Trophoblast cell (in vitro differentiated cells and primary cell): ENCODE data around the gene IGFBP2.

Experiments used
- DNase-seq, 2 donors: peaks; one replicate each; pipeline ENCODE4 v3.0.0-alpha.2; 2016
- H2AFZ ChIP-seq: 2 replicates; pipeline ENCODE4 v1.6.1; 2013; ENCODE audit warnings: low read length, moderate library complexity, mild to moderate bottlenecking; ENCODE audit not compliant: insufficient read depth, poor library complexity
- H2AK5ac ChIP-seq: 2 replicates; pipeline ENCODE4 v1.6.1; 2013; ENCODE audit warnings: mild to moderate bottlenecking, low read length
- H2BK120ac ChIP-seq: 2 replicates; pipeline ENCODE4 v1.6.1; 2013; ENCODE audit warnings: low read length, mild to moderate bottlenecking, moderate library complexity; ENCODE audit not compliant: insufficient read depth, poor library complexity
- H2BK12ac ChIP-seq: 2 replicates; pipeline ENCODE4 v1.6.1; 2013; ENCODE audit warnings: mild to moderate bottlenecking, low read length, moderate library complexity
- H2BK5ac ChIP-seq: 2 replicates; pipeline ENCODE4 v1.6.1; 2013; ENCODE audit warnings: low read length, low read depth, moderate library complexity, mild to moderate bottlenecking; ENCODE audit not compliant: poor library complexity
- H3K14ac ChIP-seq: 2 replicates; pipeline ENCODE4 v1.6.1; 2013; ENCODE audit warnings: mild to moderate bottlenecking, low read length
- H3K18ac ChIP-seq: 2 replicates; pipeline ENCODE4 v1.6.1; 2013; ENCODE audit warnings: mild to moderate bottlenecking, low read length
- H3K23ac ChIP-seq: 2 replicates; pipeline ENCODE4 v1.6.1; 2013; ENCODE audit warnings: low read length
- H3K27ac ChIP-seq: 2 replicates; pipeline ENCODE4 v1.5.1; 2013; ENCODE audit warnings: low read depth, mild to moderate bottlenecking, inconsistent platforms, low read length, moderate library complexity
- H3K27me3 ChIP-seq: 2 replicates; pipeline ENCODE4 v1.6.1; 2013; ENCODE audit warnings: inconsistent platforms, mild to moderate bottlenecking, low read length, moderate library complexity; ENCODE audit not compliant: insufficient read depth
- H3K36me3 ChIP-seq, 2 experiments: 1 replicate in 1 of 2; 2 replicates in 1 of 2; pipeline ENCODE4 v1.6.1; 2013; ENCODE audit warnings: low read length in 2 of 2, mild to moderate bottlenecking in 2 of 2, moderate library complexity in 1 of 2; ENCODE audit not compliant: insufficient read depth in 2 of 2, control insufficient read depth in 1 of 2
- H3K4ac ChIP-seq: 2 replicates; pipeline ENCODE4 v1.6.1; 2013; ENCODE audit warnings: low read depth, mild to moderate bottlenecking, low read length, moderate library complexity
- H3K4me1 ChIP-seq, 2 experiments: 1 replicate in 1 of 2; 2 replicates in 1 of 2; pipeline ENCODE4 v1.6.1; 2013; ENCODE audit warnings: low read length in 2 of 2, mild to moderate bottlenecking in 2 of 2, moderate library complexity in 1 of 2; ENCODE audit not compliant: insufficient read depth in 2 of 2, control insufficient read depth in 1 of 2
- H3K4me2 ChIP-seq: 2 replicates; pipeline ENCODE4 v1.6.1; 2013; ENCODE audit warnings: inconsistent platforms, mild to moderate bottlenecking, low read length, moderate library complexity
- H3K4me3 ChIP-seq: 2 replicates; pipeline ENCODE4 v1.5.1; 2013; ENCODE audit warnings: mild to moderate bottlenecking, low read depth, low read length, inconsistent platforms
- H3K79me1 ChIP-seq: one replicate; pipeline ENCODE4 v1.6.1; 2013; ENCODE audit warnings: low read length
- H3K79me2 ChIP-seq: 2 replicates; pipeline ENCODE4 v1.6.1; 2013; ENCODE audit warnings: low read length, mild to moderate bottlenecking; ENCODE audit not compliant: control insufficient read depth, insufficient read depth, poor library complexity
- H3K9ac ChIP-seq: 2 replicates; pipeline ENCODE4 v1.6.1; 2013; ENCODE audit warnings: mild to moderate bottlenecking, low read length
- H3K9me3 ChIP-seq: 2 replicates; pipeline ENCODE4 v1.6.1; 2013; ENCODE audit warnings: low read depth, mild to moderate bottlenecking, control low read depth, inconsistent platforms, low read length; ENCODE audit not compliant: insufficient read depth
- H4K12ac ChIP-seq: 2 replicates; pipeline ENCODE4 v1.6.1; 2013; ENCODE audit warnings: low read depth, mild to moderate bottlenecking, low read length, moderate library complexity
- H4K8ac ChIP-seq: 2 replicates; pipeline ENCODE4 v1.6.1; 2013; ENCODE audit warnings: low read depth, mild to moderate bottlenecking, low read length, moderate library complexity
- H4K91ac ChIP-seq: one replicate; pipeline ENCODE4 v1.6.1; 2013; ENCODE audit warnings: low read depth, mild to moderate bottlenecking, low read length, moderate library complexity
- WGBS: extraction: QIAGEN DNeasy Blood & Tissue Kit; methylation state at CpG from one replicate; pipeline ENCODE4 v1.1.7; 2013; ENCODE audit warnings: missing lambda C conversion rate; ENCODE audit not compliant: insufficient read length, insufficient coverage; ENCODE audit errors: extremely low coverage; 5-methylcytosine and 5-hydroxymethylcytosine counted together

IGFBP2 gene

GRCh38 chr2:216616083-216616678 lies 17.0 kb upstream of the IGFBP2 start:
- H4K91ac ChIP-seq, result no peak overlapping the region

GRCh38 chr2:216617159-216617815 lies 15.9 kb upstream of the IGFBP2 start:
- no peak overlapping the region for H3K18ac ChIP-seq
- no peaks in the 10 kb centered on the region for H3K36me3 ChIP-seq
- no peak overlapping the region for H4K12ac ChIP-seq
- H3K23ac ChIP-seq, result no peak overlapping the region
- H4K8ac ChIP-seq, result no peak overlapping the region
- no peak overlapping the region for H2BK5ac ChIP-seq
- no peaks in the 10 kb centered on the region for H3K79me1 ChIP-seq
- WGBS, result no CpG with 5 or more reads among the region's 13 CpGs
- no peak overlapping the region for H2BK120ac ChIP-seq
- no peaks in the 10 kb centered on the region for H3K79me2 ChIP-seq
- no peak overlapping the region for H3K9ac ChIP-seq
- no peak overlapping the region for H3K27ac ChIP-seq
- no peak overlapping the region for H3K4me3 ChIP-seq
- no peak overlapping the region for H3K4me2 ChIP-seq
- no peak overlapping the region for H3K14ac ChIP-seq
- H3K4ac ChIP-seq, result no peak overlapping the region
- H4K91ac ChIP-seq, result no peak overlapping the region
- no peak overlapping the region for H2BK12ac ChIP-seq
- H3K9me3 ChIP-seq, result no peaks in the 10 kb centered on the region
- peaks cover 4 to 5% of the 10 kb centered on the region in 2 experiments for H3K4me1 ChIP-seq
- DNase-seq, result no peak
- no peaks in the 10 kb centered on the region for H3K27me3 ChIP-seq
- H2AK5ac ChIP-seq, result no peak overlapping the region
- H2AFZ ChIP-seq, result no peak overlapping the region

More at GRCh38 chr2:216616083-216616678, 17.0 kb upstream of the IGFBP2 start:
- H3K4me3 ChIP-seq, result no peak overlapping the region
- no peak overlapping the region for H3K4me2 ChIP-seq
- H3K9ac ChIP-seq, result no peak overlapping the region
- WGBS, result no CpG with 5 or more reads among the region's 3 CpGs
- no peak overlapping the region for H3K27ac ChIP-seq
- no peak overlapping the region for H3K14ac ChIP-seq
- H3K18ac ChIP-seq, result no peak overlapping the region
- H2BK12ac ChIP-seq, result no peak overlapping the region
- H2BK120ac ChIP-seq, result no peak overlapping the region
- H4K8ac ChIP-seq, result no peak overlapping the region
- no peak overlapping the region for H2AFZ ChIP-seq
- no peak for DNase-seq
- H3K9me3 ChIP-seq, result no peaks in the 10 kb centered on the region
- H3K4ac ChIP-seq, result no peak overlapping the region
- H3K36me3 ChIP-seq, result no peaks in the 10 kb centered on the region
- H4K12ac ChIP-seq, result no peak overlapping the region
- peaks cover 4 to 5% of the 10 kb centered on the region in 2 experiments for H3K4me1 ChIP-seq
- H3K23ac ChIP-seq, result no peak overlapping the region
- no peak overlapping the region for H2AK5ac ChIP-seq
- H2BK5ac ChIP-seq, result no peak overlapping the region
- no peaks in the 10 kb centered on the region for H3K79me2 ChIP-seq
- H3K27me3 ChIP-seq, result no peaks in the 10 kb centered on the region
- no peaks in the 10 kb centered on the region for H3K79me1 ChIP-seq

DNA sequence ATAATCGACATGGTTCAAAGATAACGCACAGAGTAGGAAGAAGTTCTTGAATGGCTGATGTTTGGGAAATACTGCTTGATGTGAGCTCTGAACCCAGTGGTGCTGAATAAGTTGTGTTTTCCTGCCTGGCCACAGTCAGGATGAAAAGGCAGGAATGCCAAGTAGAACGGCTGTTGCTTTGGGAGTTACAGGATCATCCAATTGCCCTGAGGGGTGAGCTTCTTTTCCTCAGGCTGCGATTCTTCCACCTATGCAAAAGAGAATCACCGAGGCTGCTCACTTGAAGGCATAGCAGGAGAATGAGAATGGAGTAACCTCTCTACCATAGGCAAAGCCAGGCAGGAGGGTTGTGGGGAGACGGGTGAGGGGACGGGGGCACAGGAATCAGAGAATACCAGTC lies 14.4 kb upstream of the IGFBP2 start:
- WGBS, result no CpG with 5 or more reads among the region's 7 CpGs
- no peak overlapping the region for H3K4ac ChIP-seq
- H3K4me3 ChIP-seq, result no peak overlapping the region
- H3K18ac ChIP-seq, result no peak overlapping the region
- no peak overlapping the region for H3K23ac ChIP-seq
- no peak for DNase-seq
- H3K14ac ChIP-seq, result no peak overlapping the region
- no peaks in the 10 kb centered on the region for H3K27me3 ChIP-seq
- H3K4me2 ChIP-seq, result no peak overlapping the region
- no peak overlapping the region for H4K8ac ChIP-seq
- no peaks in the 10 kb centered on the region for H3K36me3 ChIP-seq
- no peaks in the 10 kb centered on the region for H3K79me1 ChIP-seq
- no peak overlapping the region for H2AFZ ChIP-seq
- H2BK12ac ChIP-seq, result peak overlapping the region; percentile 15
- H4K12ac ChIP-seq, result no peak overlapping the region
- H3K9me3 ChIP-seq, result no peaks in the 10 kb centered on the region
- H3K4me1 ChIP-seq, result peaks cover 4 to 5% of the 10 kb centered on the region in 2 experiments
- no peak overlapping the region for H3K27ac ChIP-seq
- H2BK5ac ChIP-seq, result no peak overlapping the region
- peak overlapping the region; percentile 36 for H4K91ac ChIP-seq
- no peak overlapping the region for H2AK5ac ChIP-seq
- H2BK120ac ChIP-seq, result no peak overlapping the region
- H3K9ac ChIP-seq, result no peak overlapping the region
- no peaks in the 10 kb centered on the region for H3K79me2 ChIP-seq

- H3K79me1 ChIP-seq, result no peaks in the 10 kb centered on the region
- peaks cover 4 to 5% of the 10 kb centered on the region in 2 experiments for H3K4me1 ChIP-seq
- H2BK12ac ChIP-seq, result no peak overlapping the region
- WGBS, result no CpG with 5 or more reads among the region's 12 CpGs
- no peaks in the 10 kb centered on the region for H3K27me3 ChIP-seq
- H3K4me2 ChIP-seq, result no peak overlapping the region
- H2AFZ ChIP-seq, result no peak overlapping the region
- no peak overlapping the region for H3K9ac ChIP-seq
- no peak overlapping the region for H3K14ac ChIP-seq
- no peaks in the 10 kb centered on the region for H3K9me3 ChIP-seq
- no peak overlapping the region for H2AK5ac ChIP-seq
- H2BK120ac ChIP-seq, result no peak overlapping the region
- no peak overlapping the region for H4K8ac ChIP-seq
- no peaks in the 10 kb centered on the region for H3K36me3 ChIP-seq
- H3K23ac ChIP-seq, result no peak overlapping the region
- H2BK5ac ChIP-seq, result no peak overlapping the region
- no peak for DNase-seq
- H3K18ac ChIP-seq, result no peak overlapping the region
- no peak overlapping the region for H3K4me3 ChIP-seq
- no peak overlapping the region for H3K27ac ChIP-seq
- H4K91ac ChIP-seq, result no peak overlapping the region
- no peak overlapping the region for H3K4ac ChIP-seq
- no peaks in the 10 kb centered on the region for H3K79me2 ChIP-seq
- no peak overlapping the region for H4K12ac ChIP-seq
Observed at GRCh38 chr2:216619411-216620393, 13.5 kb upstream of the IGFBP2 start.
